Placental epithelial cell (primary cell): ENCODE measurements around the gene TAF1C. TPM values are rescaled to one million over a fixed set of nuclear protein-coding genes. Genes with fewer than 3 reads are reported as not detected.

Source experiments
- total RNA-seq: library from RNA; depleted of rRNA; stranded (reverse); fragments of >200 nt; gene quantifications from 2 replicates; pipeline ENCODE4 v1.2.3, GENCODE V29; 2012

TAF1C gene
- total RNA-seq = 27.1 and 34.3 TPM in 2 replicates

GRCh38 chr16:84186685-84187437 is at the start of gene TAF1C:
Gene TAF1C, minus strand, starts transcription at chr16:84187057. Its CDS starts 2,069 bp downstream, at chr16:84184988.

GRCh38 chr16:84190731-84191388 is 4.0 kb upstream of the TAF1C start, which contains the start of gene ADAD2:
Gene ADAD2, plus strand, starts transcription at chr16:84191157. Its CDS starts 74 bp downstream, at chr16:84191231.

GRCh38 chr16:84144859-84145639 is 41.8 kb downstream of the TAF1C start, which contains the start of the genes DNAAF1 and HSDL1:
Gene DNAAF1, plus strand, starts transcription at chr16:84145308. Its CDS starts 133 bp downstream, at chr16:84145441.
Gene HSDL1, minus strand, starts transcription at chr16:84145177. Its CDS starts 13,856 bp downstream, at chr16:84131321.

Other genes with a start within 250 kb of the TAF1C start
- gene OSGIN1, start 233.8 kb downstream of the TAF1C start, total RNA-seq = 0.39 and 1.6 TPM in 2 replicates
- not detected in 2 replicates for gene NECAB2, start 218.8 kb downstream of the TAF1C start, total RNA-seq
- not detected in 2 replicates for gene SLC38A8, start 144.3 kb downstream of the TAF1C start, total RNA-seq
- 98.9 and 109 TPM in 2 replicates for gene MBTPS1, start 70.1 kb downstream of the TAF1C start, total RNA-seq
- gene HSDL1, start 41.9 kb downstream of the TAF1C start, total RNA-seq = 8.6 and 11.2 TPM in 2 replicates
- gene DNAAF1, start 41.7 kb downstream of the TAF1C start, total RNA-seq = under 0.01 TPM in 1 of 2 replicates, not detected in the other
- under 0.01 TPM in 1 of 2 replicates, not detected in the other for gene ADAD2, start 4.1 kb upstream of the TAF1C start, total RNA-seq
- not detected in 2 replicates for gene KCNG4, start 53.0 kb upstream of the TAF1C start, total RNA-seq
- gene WFDC1, start 107.8 kb upstream of the TAF1C start, total RNA-seq = under 0.01 and 0.11 TPM in 2 replicates
- 0.39 TPM in 1 of 2 replicates, not detected in the other for gene ATP2C2, start 181.5 kb upstream of the TAF1C start, total RNA-seq